GM04503 (cell line): Measurements from ENCODE around the gene PGLYRP1.

Experiments
- DNase-seq: peaks from one replicate; pipeline ENCODE4 v3.0.0-alpha.2; 2012; ENCODE audit warnings: low read depth

Gene PGLYRP1

GRCh38 chr19:46022431-46023310 lies at the start of gene PGLYRP1:
PGLYRP1 (minus strand) TSS chr19:46023053; CDS start chr19:46023021, 32 bp downstream.
- DNase-seq: no peak

- DNase-seq: no peak
Observed at GRCh38 chr19:46069806-46070341, 47.0 kb upstream of the PGLYRP1 start.

- DNase-seq: peak; percentile 72
Observed at GRCh38 chr19:46068345-46069258, 45.7 kb upstream of the PGLYRP1 start.

GRCh38 chr19:46067691-46068090 lies 44.8 kb upstream of the PGLYRP1 start:
- no peak for DNase-seq

GRCh38 chr19:46066471-46066870 lies 43.6 kb upstream of the PGLYRP1 start:
- no peak for DNase-seq

GRCh38 chr19:46065486-46066071 lies 42.7 kb upstream of the PGLYRP1 start:
- DNase-seq: no peak

GRCh38 chr19:46063201-46063600 lies 40.3 kb upstream of the PGLYRP1 start:
- DNase-seq: no peak

- no peak for DNase-seq
Observed at GRCh38 chr19:46060012-46060411, 37.2 kb upstream of the PGLYRP1 start.

GRCh38 chr19:46058778-46059177 lies 35.9 kb upstream of the PGLYRP1 start:
- no peak for DNase-seq

GRCh38 chr19:46056536-46056935 lies 33.7 kb upstream of the PGLYRP1 start:
- DNase-seq: no peak

- no peak for DNase-seq
Observed at GRCh38 chr19:46052896-46053295, 30.0 kb upstream of the PGLYRP1 start.

- no peak for DNase-seq
Observed at GRCh38 chr19:46049597-46049996, 26.7 kb upstream of the PGLYRP1 start.

- no peak for DNase-seq
Observed at GRCh38 chr19:46043519-46043918, 20.7 kb upstream of the PGLYRP1 start.

- DNase-seq: no peak
Observed at GRCh38 chr19:46042252-46042883, 19.5 kb upstream of the PGLYRP1 start.

- DNase-seq: no peak
Observed at GRCh38 chr19:46040952-46041500, 18.2 kb upstream of the PGLYRP1 start, which contains the start of gene IGFL4. IGFL4 (minus strand) TSS chr19:46041002; CDS start chr19:46040962, 40 bp downstream.

GRCh38 chr19:46040125-46040524 lies 17.3 kb upstream of the PGLYRP1 start:
- DNase-seq: no peak

GRCh38 chr19:46036744-46037128 lies 13.9 kb upstream of the PGLYRP1 start:
- DNase-seq: no peak

GRCh38 chr19:46035986-46036743 lies 13.3 kb upstream of the PGLYRP1 start:
- DNase-seq: no peak

GRCh38 chr19:46035546-46035945 lies 12.7 kb upstream of the PGLYRP1 start:
- DNase-seq: no peak

- no peak for DNase-seq
Observed at GRCh38 chr19:46033401-46033800, 10.5 kb upstream of the PGLYRP1 start.
